Measurements from ENCODE around the gene ZMPSTE24.

DNA sequence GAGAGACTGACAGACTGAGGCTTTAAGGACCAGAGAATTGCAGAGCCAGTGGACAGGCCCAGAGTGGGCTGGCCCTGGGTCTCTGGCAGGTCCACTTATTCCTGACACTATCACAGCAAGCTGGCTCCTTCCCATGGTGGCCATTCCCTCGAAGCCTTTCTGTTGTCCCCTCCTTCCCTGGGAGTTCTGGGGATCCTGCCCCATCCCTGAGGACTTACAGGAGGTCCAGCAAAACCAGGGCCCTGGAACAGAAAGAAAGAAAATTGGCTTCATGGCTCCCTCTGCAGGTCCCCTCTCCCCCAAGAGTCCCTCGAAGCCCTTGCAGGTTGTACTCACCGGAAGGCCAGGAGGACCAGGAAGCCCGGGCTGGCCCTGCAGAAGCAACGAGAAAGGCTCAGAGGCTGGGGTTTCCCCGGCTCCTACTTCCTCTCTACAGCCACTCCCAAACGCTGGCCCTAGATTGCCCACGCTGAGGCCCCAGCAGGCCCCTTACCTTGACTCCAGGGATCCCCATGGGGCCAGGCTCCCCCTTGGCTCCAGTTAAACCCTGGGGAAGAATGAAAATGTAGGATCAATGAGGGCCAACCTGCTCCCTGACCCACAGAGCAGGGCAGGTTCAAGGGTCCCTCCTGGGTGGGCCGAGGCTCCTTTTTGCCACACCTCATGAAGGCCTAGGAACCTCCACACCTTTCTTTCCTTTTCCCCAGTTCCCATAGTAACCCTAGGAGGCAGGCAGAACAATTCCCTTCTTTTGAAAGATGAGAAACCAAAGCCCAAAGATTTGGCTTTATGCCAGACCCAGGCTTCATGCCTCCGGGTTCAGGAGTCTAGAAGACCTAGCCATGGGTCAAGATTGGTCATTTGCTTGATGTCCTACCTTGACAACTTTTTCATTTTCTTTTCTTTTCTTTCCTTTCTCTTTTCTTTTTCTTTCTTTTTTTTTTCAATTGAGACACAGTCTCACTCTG is 54.5 kb downstream of the ZMPSTE24 start:
- TF ChIP-seq, protein P1, sequence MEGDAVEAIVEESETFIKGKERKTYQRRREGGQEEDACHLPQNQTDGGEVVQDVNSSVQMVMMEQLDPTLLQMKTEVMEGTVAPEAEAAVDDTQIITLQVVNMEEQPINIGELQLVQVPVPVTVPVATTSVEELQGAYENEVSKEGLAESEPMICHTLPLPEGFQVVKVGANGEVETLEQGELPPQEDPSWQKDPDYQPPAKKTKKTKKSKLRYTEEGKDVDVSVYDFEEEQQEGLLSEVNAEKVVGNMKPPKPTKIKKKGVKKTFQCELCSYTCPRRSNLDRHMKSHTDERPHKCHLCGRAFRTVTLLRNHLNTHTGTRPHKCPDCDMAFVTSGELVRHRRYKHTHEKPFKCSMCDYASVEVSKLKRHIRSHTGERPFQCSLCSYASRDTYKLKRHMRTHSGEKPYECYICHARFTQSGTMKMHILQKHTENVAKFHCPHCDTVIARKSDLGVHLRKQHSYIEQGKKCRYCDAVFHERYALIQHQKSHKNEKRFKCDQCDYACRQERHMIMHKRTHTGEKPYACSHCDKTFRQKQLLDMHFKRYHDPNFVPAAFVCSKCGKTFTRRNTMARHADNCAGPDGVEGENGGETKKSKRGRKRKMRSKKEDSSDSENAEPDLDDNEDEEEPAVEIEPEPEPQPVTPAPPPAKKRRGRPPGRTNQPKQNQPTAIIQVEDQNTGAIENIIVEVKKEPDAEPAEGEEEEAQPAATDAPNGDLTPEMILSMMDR (IDR thresholded peaks at IDR 0.05), result no peak
- TF ChIP-seq POLR2A (IDR thresholded peaks at IDR 0.05), result no peak
- no peak for TF ChIP-seq EP300 (IDR thresholded peaks at IDR 0.05)

Measured in ovary (tissue), 3 donors.